Panc1 (cell line): ENCODE measurements around the gene NFX1. TPM values are rescaled to one million over a fixed set of nuclear protein-coding genes. Genes with fewer than 3 reads are reported as not detected.

Source experiments
- ATAC-seq: fragments of 200-7000 bp; cut with Tn5 transposase; 2 replicates; pipeline ENCODE4 v1.9.1; 2020; ENCODE audit warnings: mild to moderate bottlenecking, moderate library complexity
- BruUV-seq: library from RNA; stranded (reverse); fragments of 400-500 nt; replicated peaks from 2 replicates; lab custom pipeline; 2021; lab: Mats Ljungman, UMichigan
- CTCF ChIA-PET: fragments of 300-600 bp; sonication (Branson Sonifier 250); formaldehyde crosslinking; loops from one replicate; lab custom pipeline; 2022; ENCODE audit warnings: antibody characterized with exemption; lab: Charles Lee
- POLR2A ChIA-PET: fragments of 300-600 bp; sonication (Branson Sonifier 250); formaldehyde crosslinking; loops from one replicate; lab custom pipeline; 2022; ENCODE audit warnings: antibody characterized with exemption; lab: Charles Lee
- DNase-seq: peaks from one replicate; pipeline ENCODE4 v3.0.0-alpha.2; 2010; ENCODE audit warnings: low read depth, low spot score
- H3K27ac ChIP-seq: 2 replicates; pipeline ENCODE4 v1.5.1; 2011; ENCODE audit warnings: mild to moderate bottlenecking, low read length, inconsistent platforms
- H3K27me3 ChIP-seq: fragments of 200-500 bp; sonication (Bioruptor generic); 2 replicates; pipeline ENCODE4 v1.6.0; 2014; ENCODE audit warnings: low read length, inconsistent platforms; ENCODE audit not compliant: control insufficient read depth, insufficient read depth
- H3K36me3 ChIP-seq: fragments of 200-500 bp; sonication (Bioruptor generic); 2 replicates; pipeline ENCODE4 v1.5.1; 2014; ENCODE audit warnings: inconsistent platforms, mild to moderate bottlenecking, low read length, moderate library complexity; ENCODE audit not compliant: control insufficient read depth, insufficient read depth
- H3K4me1 ChIP-seq: 2 replicates; pipeline ENCODE4 v1.5.1; 2011; ENCODE audit warnings: inconsistent platforms, mild to moderate bottlenecking, low read length, moderate library complexity; ENCODE audit not compliant: control insufficient read depth, insufficient read depth
- H3K4me3 ChIP-seq, 2 experiments: 2 replicates each; pipeline ENCODE4 v1.5.1; 2011 to 2012; ENCODE audit warnings: low read depth in 2 of 2, low read length in 2 of 2, mild to moderate bottlenecking in 2 of 2, inconsistent platforms in 1 of 2, moderate library complexity in 1 of 2
- H3K9me3 ChIP-seq: fragments of 200-500 bp; sonication (Bioruptor generic); 2 replicates; pipeline ENCODE4 v1.5.1; 2014; ENCODE audit warnings: low read depth, mild to moderate bottlenecking, inconsistent platforms, low read length, moderate library complexity; ENCODE audit not compliant: control insufficient read depth, insufficient read depth
- CTCF ChIP-seq: fragments of 450-650 bp; IDR thresholded peaks from 2 replicates; pipeline ENCODE4 v1.5.1; 2017; ENCODE audit warnings: mild to moderate bottlenecking
- POLR2AphosphoS5 ChIP-seq: IDR thresholded peaks from 2 replicates; pipeline ENCODE4 v1.6.1; 2012; ENCODE audit warnings: mild to moderate bottlenecking, low read depth, low read length, moderate library complexity
- REST ChIP-seq, 2 experiments: IDR thresholded peaks; 2 replicates each; pipeline ENCODE4 v1.6.1; 2011 to 2012; ENCODE audit warnings: low read depth in 2 of 2, control low read depth in 1 of 2, low read length in 1 of 2, mild to moderate bottlenecking in 1 of 2, moderate library complexity in 1 of 2; ENCODE audit not compliant: insufficient read depth in 1 of 2
- SIN3A ChIP-seq: IDR thresholded peaks from 2 replicates; pipeline ENCODE4 v1.6.1; 2012; ENCODE audit warnings: low read depth, mild to moderate bottlenecking, low read length, moderate library complexity, borderline replicate concordance; ENCODE audit not compliant: insufficient read depth
- TCF7L2 ChIP-seq: IDR thresholded peaks from 2 replicates; pipeline ENCODE4 v1.6.1; 2011; ENCODE audit warnings: mild to moderate bottlenecking, low read depth, low read length, inconsistent platforms
- in situ Hi-C: cut with HindIII; loops from 2 replicates; pipeline ENCODE4 v1.10.0; 2016; ENCODE audit warnings: low sequenced_read_pairs, low pct_unique_long_range_greater_than_20kb
- intact Hi-C: fragments of 100-400 bp; cut with micrococcal nuclease; formaldehyde crosslinking; loops from one replicate; pipeline ENCODE4 v1.10.0; 2022; ENCODE audit not compliant: unreplicated experiment
- total RNA-seq: library from RNA; stranded (reverse); gene quantifications from one replicate; pipeline ENCODE4 v1.2.1, GENCODE V29; 2021; ENCODE audit not compliant: unreplicated experiment

NFX1 gene
- total RNA-seq, 1 experiment from 2014 or later: 38.1 TPM

DNA sequence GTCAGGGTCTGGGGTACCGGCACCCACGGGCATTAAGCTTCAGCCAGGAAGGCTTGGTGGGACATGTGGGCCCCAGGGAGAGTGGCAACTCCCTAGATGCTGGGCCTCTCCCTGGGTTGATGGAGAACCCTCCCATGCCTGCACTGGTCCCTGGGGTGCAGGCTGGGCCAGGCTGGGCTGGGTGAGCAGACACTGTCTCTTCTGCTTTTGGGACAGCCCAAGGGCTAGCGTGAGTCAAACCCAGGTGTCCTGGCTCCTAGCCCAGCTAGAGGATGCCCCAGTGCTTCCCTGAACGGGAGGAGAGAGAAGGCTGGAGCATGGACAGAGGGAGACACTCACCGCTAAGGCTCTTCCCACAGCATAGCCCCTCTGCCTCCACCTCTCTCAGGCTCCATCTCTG is 117.8 kb downstream of the NFX1 start:
- peak; percentile 57; the same call in 1 of the 2 replicates for ATAC-seq
- no TSS peak for BruUV-seq
- H3K36me3 ChIP-seq: no peaks in the 10 kb centered on the region
- no peaks in the 10 kb centered on the region for H3K9me3 ChIP-seq
- intact Hi-C loops: loop anchor here (5.0 kb wide), 1 partner anchor 59 kb away; no protein-coding TSS in a partner anchor
- CTCF ChIA-PET: interaction anchor here (0.6 to 1.4 kb wide), 3 partner anchors 39 to 46 kb away, joined by 3 read pairs; partner anchors contain the start of gene AQP3
- no peak for DNase-seq
- no peaks in the 10 kb centered on the region for H3K27me3 ChIP-seq
- POLR2A ChIA-PET: no interaction called here
- H3K4me1 ChIP-seq: 0 out of 2 replicates have a peak, but pooled peaks cover 2% of the 10 kb centered on the region
- TF ChIP-seq SIN3A (no peak), CTCF (no peak), TCF7L2 (no peak), REST (IDR thresholded peaks at IDR 0.05; ENCODE audit: insufficient read depth in 1 of 2, low read depth in 2 of 2, low read length in 1 of 2) (no peak), POLR2AphosphoS5 (no peak)
- no peak overlapping the region for H3K4me3 ChIP-seq
- in situ Hi-C loops: no loop called here
- no peak overlapping the region for H3K27ac ChIP-seq

GRCh38 chr9:33414268-33414667 is 124.0 kb downstream of the NFX1 start:
- no TSS peak for BruUV-seq
- TF ChIP-seq REST (IDR thresholded peaks at IDR 0.05; ENCODE audit: insufficient read depth in 1 of 2, low read depth in 2 of 2, low read length in 1 of 2): no peak
- no peak for TF ChIP-seq CTCF
- TF ChIP-seq TCF7L2: no peak
- no peak for TF ChIP-seq SIN3A
- TF ChIP-seq POLR2AphosphoS5: no peak

More at GRCh38 chr9:33414268-33414667, 124.0 kb downstream of the NFX1 start:
- H3K4me3 ChIP-seq: no peak overlapping the region
- H3K4me1 ChIP-seq: peaks cover 27% of the 10 kb centered on the region
- intact Hi-C loops (no loop called here), in situ Hi-C loops (no loop called here)
- CTCF ChIA-PET: interaction anchor here (2.5 kb wide), 1 partner anchor 11 kb away, joined by 11 read pairs; the partner anchor contains the start of gene AQP7
- H3K9me3 ChIP-seq: no peaks in the 10 kb centered on the region
- no peak for DNase-seq
- no peaks in the 10 kb centered on the region for H3K36me3 ChIP-seq
- no peaks in the 10 kb centered on the region for H3K27me3 ChIP-seq
- POLR2A ChIA-PET: no interaction called here
- H3K27ac ChIP-seq: peak overlapping the region; percentile 48
- no peak for ATAC-seq
